Cardiac septum (tissue), 1 donor: ENCODE results near the gene PRR4. TPM values are rescaled to one million over a fixed set of nuclear protein-coding genes. Genes with fewer than 3 reads are reported as not detected.

Experiments used
- DNase-seq: peaks from one replicate; pipeline ENCODE4 v3.0.0-alpha.2; 2020; ENCODE audit warnings: low spot score
- intact Hi-C: fragments of 100-400 bp; cut with DNase I; formaldehyde crosslinking; loops from one replicate; pipeline ENCODE4 v1.14.0; 2022
- long read RNA-seq: library from polyadenylated mRNA; unstranded; transcript quantifications from one replicate; pipeline ENCODE4 v2.0.0, GENCODE V29; 2021
- total RNA-seq: library from RNA; stranded (reverse); fragmentation: NEBNext Ultra II Directional; extraction: Animal tissue kit (Norgen Biotek cat#: 25700); gene quantifications from one replicate; pipeline ENCODE4 v1.2.1, GENCODE V29; 2021
- donor health status: DM: no; HTN: no; CAD: no.

PRR4 gene, protein sequence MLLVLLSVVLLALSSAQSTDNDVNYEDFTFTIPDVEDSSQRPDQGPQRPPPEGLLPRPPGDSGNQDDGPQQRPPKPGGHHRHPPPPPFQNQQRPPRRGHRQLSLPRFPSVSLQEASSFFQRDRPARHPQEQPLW
- 2.6 TPM for total RNA-seq
- long read RNA-seq = 0 reads

DNA sequence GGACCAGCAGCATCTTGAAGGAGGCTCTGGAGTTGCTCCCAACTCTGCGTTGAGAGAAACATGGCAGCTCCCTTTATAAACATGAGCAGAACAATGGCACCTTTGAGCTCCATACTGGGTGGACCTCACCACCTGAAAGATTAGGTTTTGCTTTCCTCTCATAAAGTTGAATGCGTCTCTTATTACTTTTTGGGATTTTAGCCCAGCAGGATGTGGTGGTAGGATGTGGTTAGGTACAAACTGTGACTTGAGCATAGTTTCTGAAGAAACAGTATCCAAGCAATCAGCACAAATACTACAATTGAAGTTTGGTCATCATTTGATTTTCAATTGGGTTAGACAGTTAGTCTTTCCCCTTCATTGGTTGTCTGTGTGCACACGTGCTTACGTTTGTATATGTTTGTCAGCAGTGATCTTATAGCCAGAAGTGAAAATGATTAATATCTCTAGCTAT lies at the start of gene PRR4:
Gene PRR4 (minus strand): TSS at position 51 of the 454 bp plus-strand sequence. CDS start 38 bp downstream, at position 13.
- DNase-seq = no peak
- intact Hi-C loops = no loop called here

DNA sequence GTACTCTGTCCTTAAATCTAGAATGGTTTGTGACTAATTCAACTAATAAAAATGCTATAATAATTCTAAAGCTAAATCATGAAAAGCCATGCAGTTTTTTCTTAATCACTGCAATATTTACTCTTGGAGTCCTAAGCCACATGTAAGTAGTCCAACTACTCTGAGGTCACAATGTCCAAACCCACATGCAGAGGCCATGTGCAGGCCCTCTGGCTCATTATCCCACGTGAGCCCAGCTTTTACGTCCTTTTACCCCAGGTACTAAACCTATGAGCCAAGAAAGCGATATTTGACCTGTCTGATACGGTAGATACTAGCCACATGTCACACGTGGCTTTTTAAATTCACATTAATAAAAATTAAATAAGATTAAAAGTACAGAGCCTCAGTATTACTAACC lies 47.6 kb upstream of the PRR4 start:
- DNase-seq = no peak
- intact Hi-C loops = no loop called here

DNA sequence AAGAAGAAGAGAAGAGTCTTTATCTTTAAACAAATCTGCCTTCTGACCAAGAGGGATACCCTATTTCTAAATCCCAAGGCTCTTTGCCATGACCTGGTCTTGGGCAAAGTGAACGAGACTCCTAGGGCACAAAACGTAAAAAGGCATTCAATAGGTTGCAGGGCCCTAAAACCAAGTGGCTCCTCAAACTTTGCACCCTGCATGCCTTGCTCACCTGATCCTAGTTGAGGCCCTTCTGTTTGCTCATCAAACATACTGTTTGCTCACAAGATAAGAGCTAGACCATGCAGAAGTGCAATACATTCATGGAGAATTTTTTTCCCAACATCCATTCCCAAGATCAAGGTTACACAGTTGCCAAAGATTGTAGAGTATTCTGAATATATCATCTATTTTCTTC lies 42.7 kb upstream of the PRR4 start:
- intact Hi-C loops = no loop called here
- no peak for DNase-seq

DNA sequence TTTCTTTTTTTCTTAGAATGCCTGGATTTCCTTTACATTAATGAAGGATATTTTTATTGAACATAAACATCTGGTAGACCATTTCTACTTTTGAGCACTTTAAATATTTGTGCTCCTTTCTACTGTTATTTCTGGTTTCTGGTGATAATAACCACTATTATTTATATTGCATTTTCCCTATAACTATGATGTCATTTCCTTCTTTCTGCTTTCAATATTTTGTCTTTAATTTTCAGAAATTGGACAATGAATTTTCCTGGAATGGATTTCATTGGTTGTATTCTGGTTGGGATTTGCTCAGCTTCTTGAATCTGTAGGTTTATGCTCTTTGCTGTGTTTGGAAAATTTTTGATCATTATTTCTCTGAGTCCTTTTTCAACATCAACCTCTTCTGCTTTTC lies 40.0 kb upstream of the PRR4 start:
- no peak for DNase-seq
- intact Hi-C loops = no loop called here

DNA sequence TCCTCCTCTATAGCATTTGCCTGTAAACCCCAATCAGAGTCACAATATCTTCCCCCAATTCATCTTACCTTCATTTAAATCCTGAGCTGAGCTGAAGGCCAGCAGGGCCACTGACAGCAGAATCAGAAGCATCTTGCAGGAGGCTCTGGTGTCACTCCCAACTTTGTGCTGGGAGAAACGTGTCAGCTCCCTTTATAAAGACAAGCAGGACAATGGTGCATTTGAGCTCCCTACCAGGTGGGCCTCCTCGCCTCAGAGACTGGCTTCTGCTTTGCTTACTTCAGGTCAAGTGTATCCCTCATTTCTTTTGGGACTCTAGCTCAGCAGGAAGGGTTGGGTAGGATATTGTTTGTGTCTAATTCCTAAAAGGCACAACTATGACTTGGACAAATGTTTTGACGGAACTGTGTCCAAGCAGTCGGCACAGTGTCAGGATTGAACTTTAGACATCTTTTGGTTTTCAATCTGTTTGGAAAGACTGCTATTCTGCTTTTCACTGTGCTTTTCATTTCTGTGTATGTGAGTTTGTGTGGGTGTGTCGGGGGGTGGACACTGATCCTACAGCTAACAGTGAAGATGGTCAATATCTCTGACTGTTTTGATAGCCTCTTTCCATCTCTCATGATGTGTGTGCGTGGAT lies 34.9 kb upstream of the PRR4 start, which contains the start of gene PRH1:
Gene PRH1 (minus strand): TSS at position 170 of the 640 bp plus-strand sequence. CDS start 38 bp downstream, at position 132.
- intact Hi-C loops = no loop called here
- DNase-seq = no peak

DNA sequence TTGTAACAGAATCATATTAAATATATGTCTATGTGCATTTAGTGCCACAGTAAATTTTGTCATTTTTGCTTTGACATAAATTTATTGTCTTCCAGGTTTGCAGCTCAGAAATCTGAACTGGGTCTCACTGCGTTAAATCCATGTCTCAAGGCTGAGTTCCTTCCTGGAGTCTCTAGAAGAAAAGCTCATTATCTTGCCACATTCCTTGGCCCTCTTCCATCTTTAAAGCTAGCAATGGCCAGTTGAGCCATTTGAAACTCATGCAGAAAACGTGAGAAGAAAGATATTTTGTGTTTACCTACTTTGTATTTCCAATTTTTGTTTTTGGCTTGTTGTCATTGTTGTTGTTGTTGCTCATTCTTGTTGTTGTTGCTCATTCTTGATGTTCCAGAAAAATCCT lies 24.1 kb upstream of the PRR4 start:
- intact Hi-C loops = no loop called here
- DNase-seq = no peak

DNA sequence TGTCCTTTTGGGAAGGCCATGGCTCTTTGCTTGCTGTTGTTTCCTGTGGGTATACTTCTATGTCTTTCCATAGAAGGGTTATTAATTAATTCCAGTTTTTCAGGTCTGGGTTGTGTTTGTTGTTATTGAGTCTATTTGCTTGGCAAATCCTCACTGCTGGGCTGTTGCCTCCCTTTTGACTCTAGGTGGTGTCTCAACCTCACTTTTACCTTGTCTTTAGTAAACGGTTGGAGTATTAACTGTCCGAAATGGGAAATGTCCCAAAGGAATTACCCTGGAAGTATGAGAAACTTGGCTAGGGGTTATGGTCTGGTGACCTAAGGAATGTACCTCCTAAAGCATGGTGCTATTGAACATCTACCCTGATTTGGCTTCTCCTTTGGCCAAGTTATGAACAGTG lies 18.1 kb upstream of the PRR4 start:
- intact Hi-C loops = no loop called here
- no peak for DNase-seq

DNA sequence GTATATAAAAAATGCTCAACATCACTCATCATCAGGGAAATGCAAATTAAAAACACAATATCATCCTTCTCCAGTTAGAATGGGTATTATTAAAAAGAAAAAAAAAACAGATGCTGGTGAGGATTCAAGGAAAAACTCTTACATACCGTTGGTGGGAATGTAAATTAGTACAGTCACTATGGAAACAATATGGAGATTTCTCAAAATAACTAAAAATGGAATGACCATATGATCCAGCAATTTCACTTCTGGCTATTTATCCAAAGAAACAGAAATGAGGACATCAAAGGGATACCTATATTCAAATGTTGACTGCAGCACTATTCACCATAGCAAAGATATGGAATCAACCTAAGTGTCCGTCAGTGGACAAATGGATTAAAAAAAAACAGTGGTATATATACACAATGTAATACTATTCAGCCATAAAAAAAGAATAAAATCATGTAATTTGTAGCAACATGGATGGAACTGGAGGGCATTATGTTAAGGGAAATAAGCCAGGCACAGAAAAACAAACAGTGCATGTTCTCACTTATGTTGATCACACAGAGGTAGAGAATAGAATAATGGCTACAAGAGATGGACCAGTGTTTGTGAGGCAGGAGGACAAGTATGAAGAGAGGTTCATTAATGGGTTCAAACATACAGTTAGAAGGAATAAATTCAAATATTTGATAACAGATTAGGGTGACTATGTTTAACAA lies 14.4 kb upstream of the PRR4 start:
- intact Hi-C loops = no loop called here
- DNase-seq = no peak

DNA sequence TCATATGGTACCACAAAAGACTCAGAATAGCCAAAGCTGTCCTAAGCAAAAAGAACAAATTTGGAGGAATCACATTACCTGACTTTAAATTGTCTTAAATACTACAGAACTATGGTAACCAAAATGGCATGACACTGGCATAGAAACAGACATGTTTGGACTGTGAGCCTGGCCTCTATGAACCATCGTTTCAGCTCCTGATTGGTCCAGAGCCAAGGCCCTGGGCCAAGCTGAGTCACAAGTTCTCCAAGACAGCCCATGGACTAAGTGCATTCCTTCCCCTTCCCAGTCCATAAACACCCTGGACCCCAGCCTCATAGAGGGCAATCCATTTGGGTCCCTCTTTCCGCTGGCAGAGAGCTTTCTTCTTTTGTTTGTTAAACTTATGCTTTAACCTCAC lies 12.1 kb upstream of the PRR4 start:
- DNase-seq = no peak
- intact Hi-C loops = no loop called here

DNA sequence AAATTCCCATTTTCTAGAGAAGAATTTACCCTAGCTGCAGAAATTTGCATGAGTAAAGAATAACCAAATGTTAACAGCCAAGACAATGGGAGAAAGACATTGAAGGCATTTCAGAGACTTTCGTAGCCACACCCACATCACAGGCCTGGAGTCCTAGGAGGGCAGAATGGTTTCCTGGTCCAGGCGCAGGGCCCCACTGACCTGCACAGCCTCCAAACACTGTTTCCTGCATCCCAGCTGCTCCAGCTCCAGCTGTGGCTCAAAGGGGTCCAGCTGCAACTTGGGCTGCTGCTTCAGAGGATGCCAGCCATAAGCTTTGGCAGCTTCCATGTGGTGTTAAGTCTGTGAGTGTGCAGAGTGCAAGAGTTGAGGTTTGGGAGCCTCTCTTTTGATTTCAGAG lies 6.5 kb upstream of the PRR4 start:
- no peak for DNase-seq
- intact Hi-C loops = no loop called here

DNA sequence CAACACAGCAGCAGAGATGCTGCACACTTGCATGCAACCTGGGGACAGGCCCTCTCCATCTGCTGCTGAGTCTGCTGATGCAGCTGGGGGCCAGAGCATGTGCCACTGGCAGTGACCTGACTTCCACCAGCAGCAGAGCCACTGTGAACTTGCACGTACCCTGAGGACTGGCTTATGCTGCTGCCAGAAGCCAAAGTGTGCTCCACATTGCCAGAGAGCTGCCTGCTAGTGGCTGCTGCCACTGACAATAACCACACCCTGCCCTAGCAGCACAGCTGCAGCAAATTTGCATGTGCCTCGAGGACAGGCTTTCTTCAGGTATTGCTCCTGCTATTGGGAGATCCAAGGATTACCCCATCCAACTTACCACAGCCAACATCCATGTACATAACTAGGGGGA lies 4.5 kb upstream of the PRR4 start:
- intact Hi-C loops = no loop called here
- DNase-seq = no peak

DNA sequence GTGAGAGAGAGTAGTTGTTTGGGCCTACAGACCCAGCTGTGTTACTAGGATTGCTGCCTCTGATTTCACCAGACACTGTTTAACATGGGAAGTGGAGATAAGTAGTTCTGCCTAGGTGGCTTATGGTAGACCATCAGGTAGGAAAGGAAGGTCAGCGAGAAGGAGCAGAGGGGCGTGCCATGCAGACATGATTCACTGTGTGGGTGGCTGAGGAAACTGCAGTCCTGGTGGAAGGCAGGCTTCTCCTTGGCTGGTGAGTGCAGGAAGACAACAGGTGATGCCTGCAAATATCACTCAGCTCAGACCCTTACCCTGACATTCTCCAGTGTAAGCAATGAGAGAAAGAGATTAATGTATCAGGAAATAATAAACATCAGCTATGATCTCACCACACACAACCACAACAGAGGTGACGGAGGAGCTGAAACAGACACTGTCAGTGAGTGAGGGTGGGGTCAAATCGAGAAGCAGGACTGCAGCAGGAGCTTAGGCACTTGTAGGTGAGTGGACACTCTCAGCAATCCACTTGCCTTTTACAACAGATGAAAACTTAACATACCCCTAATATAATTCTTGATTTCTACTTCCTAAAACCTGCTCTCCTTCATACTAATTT lies 2.1 kb upstream of the PRR4 start:
- no peak for DNase-seq
- intact Hi-C loops = no loop called here

DNA sequence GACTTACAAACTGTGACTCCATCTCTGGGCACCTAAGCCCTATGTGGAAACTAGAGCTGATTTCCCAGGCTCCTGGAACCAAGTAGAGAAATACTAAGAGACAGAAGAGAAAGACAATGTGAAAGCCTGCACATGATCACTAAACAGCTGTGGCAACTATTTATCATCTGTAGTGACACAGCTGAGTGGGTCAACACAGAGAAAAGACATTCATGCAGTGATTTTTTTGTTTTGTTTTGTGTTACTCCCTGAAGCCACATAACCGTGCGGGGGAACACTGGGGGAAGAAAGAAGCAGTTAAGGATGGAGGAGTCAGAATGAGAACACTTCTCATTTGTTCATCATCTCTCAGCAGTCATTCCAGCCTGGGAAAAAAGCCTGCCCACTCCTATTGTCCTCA lies 1.5 kb downstream of the PRR4 start:
- intact Hi-C loops = no loop called here
- no peak for DNase-seq

DNA sequence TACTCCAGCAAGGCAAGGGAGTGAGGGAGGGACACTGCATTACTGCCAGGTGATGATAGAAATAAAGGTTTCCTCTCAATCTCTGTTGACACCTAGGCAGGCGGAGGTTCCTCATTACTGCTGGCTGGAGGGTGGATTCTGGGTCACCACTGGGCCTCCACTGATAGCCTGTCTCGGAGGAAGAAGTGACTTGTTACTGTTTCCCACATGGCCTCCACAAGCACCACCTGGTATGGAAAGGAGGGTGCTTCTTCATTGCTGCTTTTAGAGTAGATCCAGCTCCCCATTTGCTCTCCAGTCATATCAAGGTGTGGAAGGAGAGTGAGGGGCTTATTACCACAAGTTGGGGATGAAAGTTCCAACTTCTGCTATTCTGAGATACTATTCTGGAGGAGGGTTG lies 6.4 kb downstream of the PRR4 start:
- intact Hi-C loops = no loop called here

DNA sequence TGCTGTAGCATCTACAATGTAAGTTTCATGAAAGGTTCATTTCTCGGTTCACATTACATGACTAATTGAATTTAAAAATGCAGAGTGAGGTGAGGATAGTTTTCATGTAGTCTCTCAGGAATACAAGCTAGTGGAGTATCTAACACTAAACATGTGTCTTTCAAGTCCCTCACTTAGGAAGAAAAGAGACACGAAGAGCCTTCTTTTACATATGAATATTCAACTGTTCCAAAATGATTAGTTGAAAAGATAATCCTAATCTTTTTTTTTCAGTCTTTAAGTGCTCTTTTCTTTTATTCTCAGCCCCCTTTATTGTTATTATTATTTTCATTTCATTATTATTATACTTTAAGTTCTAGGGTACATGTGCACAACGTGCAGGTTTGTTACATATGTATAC lies 10.8 kb downstream of the PRR4 start:
- intact Hi-C loops = no loop called here

More for the DNA sequence above, 6.4 kb downstream of the PRR4 start:
- DNase-seq = no peak

DNA sequence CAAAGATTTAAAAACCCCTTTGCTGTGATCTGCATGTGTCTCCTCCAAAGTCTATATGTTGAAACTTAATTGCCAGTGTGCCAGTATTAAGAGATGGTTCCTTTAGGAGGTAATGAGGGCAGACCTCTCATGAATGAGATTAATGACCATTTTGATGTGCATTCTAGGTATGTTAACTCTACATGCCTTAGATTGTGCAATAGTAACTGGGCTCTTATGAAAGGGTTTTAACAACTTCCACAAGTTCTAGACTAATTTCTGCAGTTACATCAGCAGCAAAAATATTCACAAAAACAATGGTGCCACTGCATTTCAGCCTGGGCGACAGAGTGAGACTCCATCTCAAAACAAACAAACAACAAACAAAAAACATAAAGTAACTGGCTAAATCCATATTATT lies 19.3 kb downstream of the PRR4 start:
- DNase-seq = no peak
- intact Hi-C loops = loop anchor here (10.0 kb wide), 1 partner anchor 115 kb away; no protein-coding TSS in a partner anchor

More for the DNA sequence above, 10.8 kb downstream of the PRR4 start:
- DNase-seq = no peak

DNA sequence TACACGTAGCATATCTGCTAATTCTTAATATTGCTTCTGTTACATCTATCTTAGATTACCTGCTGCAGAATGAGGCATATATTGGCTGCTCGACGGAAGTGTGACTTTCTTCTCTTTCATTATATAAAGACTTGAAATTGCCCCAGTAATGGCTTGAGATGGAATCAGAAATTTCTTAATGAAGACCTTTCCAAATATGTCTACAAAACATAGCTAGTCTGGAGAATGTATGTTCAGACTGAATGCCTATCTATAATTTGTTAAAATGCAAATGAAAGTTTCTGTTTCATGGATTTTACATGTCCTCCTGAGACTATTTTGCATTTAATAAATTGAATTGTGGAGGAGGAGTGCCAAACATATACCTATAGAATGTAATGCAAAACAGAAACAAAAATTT lies 23.0 kb downstream of the PRR4 start, which contains the start of gene TAS2R10:
Gene TAS2R10 (minus strand): TSS at position 101 of the 400 bp plus-strand sequence. CDS start 89 bp downstream, at position 12.
- no peak for DNase-seq
- intact Hi-C loops = loop anchor here (10.0 kb wide), 1 partner anchor 119 kb away; no protein-coding TSS in a partner anchor

DNA sequence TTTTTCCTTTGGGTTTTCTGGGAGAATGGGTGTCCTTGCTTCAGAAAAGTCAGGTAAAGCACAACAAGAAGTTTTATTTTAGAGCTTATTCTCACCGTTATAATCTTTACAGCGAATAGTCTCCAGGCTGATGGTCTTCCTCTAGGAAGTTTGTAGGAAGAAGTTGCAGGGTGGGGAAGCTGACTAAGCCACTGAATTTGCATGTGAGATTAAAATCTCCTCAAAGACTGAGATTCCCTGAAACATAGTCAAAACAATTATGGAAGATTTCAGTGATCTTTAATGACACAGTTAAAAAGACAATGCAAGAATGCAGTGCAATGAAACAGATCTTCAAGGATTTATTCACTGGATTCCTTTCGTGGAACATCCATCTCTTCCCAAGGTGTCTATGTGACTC lies 24.3 kb downstream of the PRR4 start:
- DNase-seq = no peak
- intact Hi-C loops = loop anchor here (10.0 kb wide), 1 partner anchor 120 kb away; no protein-coding TSS in a partner anchor

DNA sequence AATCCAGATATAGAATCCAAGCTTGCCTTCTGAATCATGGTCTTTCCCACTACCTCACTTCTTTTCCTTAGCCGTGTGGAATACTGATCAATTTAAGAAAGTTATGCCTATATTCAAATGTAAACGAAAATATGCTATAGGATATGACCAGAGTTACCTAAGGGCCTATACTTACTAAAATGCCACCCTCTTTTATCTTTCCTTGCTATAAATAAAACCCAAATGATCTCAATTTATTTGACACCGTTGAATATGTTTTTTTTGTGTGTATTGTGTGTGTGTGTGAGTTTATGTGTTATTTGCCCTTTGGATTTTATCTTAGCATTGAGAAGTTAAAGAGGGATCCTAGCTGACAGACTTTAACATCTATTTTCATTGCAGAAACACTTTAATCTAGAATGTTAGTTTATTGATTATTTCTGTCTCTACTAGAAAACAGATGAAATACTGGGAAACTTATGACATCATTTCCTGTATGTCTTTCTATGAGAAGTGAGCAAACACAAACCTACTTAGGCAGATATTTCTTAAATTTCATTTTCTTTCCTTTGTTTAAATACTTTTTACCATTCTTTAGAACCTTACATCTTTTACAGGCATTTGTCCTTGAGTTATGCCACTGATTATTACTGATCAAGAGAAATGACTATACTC lies 37.3 kb downstream of the PRR4 start:
- intact Hi-C loops = no loop called here

DNA sequence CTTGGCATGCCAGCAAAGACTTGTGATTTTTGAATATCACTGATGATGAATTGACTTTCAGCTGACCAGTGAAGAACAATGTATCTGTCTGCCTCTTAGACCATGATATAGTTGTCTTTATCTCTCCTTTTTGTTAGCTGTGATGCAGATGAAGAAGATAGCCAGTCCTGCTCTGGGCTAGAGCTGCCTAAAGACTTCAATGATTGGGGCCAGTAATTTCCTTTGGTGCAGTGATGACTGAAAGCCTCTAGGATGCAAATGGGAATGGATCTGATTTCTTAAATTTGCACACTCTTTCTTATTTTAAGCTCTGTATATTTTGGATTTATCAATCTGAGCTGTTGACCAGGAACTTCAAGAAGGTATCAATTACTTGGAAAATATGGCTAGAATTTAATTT lies 39.2 kb downstream of the PRR4 start, which contains the start of gene TAS2R9:
Gene TAS2R9 (minus strand): TSS at position 101 of the 400 bp plus-strand sequence. CDS start 93 bp downstream, at position 8.
- intact Hi-C loops = no loop called here
- DNase-seq = no peak

More for the DNA sequence above, 37.3 kb downstream of the PRR4 start:
- no peak for DNase-seq
